NB4 (cell line): ENCODE data around the gene RAPGEF4.

Source experiments
- CTCF ChIP-seq: IDR thresholded peaks from one replicate; pipeline ENCODE4 v1.5.1; 2012; ENCODE audit warnings: low read depth, low read length
- MAX ChIP-seq: IDR thresholded peaks from 2 replicates; pipeline ENCODE4 v1.6.1; 2011; ENCODE audit warnings: low read depth, low read length
- POLR2A ChIP-seq: IDR thresholded peaks from 2 replicates; pipeline ENCODE4 v1.6.1; 2011; ENCODE audit warnings: mild to moderate bottlenecking; ENCODE audit not compliant: insufficient read length; ENCODE audit errors: extremely low read depth

GRCh38 chr2:172736424-172737174 lies 954 bp downstream of the RAPGEF4 start:
- TF ChIP-seq POLR2A: no peak
- no peak for TF ChIP-seq CTCF
- no peak for TF ChIP-seq MAX
